Adrenal gland (tissue), 12 donors: ENCODE results near the gene CDKN1A. TPM values are rescaled to one million over a fixed set of nuclear protein-coding genes. Genes with fewer than 3 reads are reported as not detected.

Source experiments
- DNase-seq, 7 donors: peaks; one replicate each; pipeline ENCODE4 v3.0.0-alpha.2; 2019 to 2020
- H3K27ac ChIP-seq, 5 donors: fragments of 200-600 bp; sonication (generic) in 4 of 5; 1 replicate in 3 of 5; 2 replicates in 2 of 5; pipeline versions ENCODE4 v1.5.1 to v1.8.0; 2016 to 2020; ENCODE audit warnings: mild to moderate bottlenecking in 1 of 5
- H3K27me3 ChIP-seq: fragments of 200-600 bp; 2 replicates; pipeline ENCODE4 v1.8.0; 2021
- H3K36me3 ChIP-seq, 2 donors: fragments of 200-600 bp; replicated peaks in 1 of 2; 1 replicate in 1 of 2; 2 replicates in 1 of 2; pipeline versions ENCODE4 v1.5.1 to v1.8.0; 2018 to 2022
- H3K4me1 ChIP-seq, 2 donors: fragments of 200-600 bp; replicated peaks in 1 of 2; 1 replicate in 1 of 2; 2 replicates in 1 of 2; pipeline versions ENCODE4 v1.5.1 to v1.8.0; 2018 to 2021
- H3K4me3 ChIP-seq, 4 donors: fragments of 200-600 bp; sonication (generic) in 3 of 4; one replicate each; pipeline ENCODE4 v1.5.1; 2016 to 2018
- H3K9me3 ChIP-seq, 3 donors: fragments of 200-600 bp; sonication (generic) in 1 of 3; replicated peaks in 1 of 3; 1 replicate in 2 of 3; 2 replicates in 1 of 3; pipeline versions ENCODE4 v1.5.1 to v1.8.0; 2016 to 2021
- POLR2A ChIP-seq, 2 donors: fragments of 450-650 bp; IDR thresholded peaks; one replicate each; pipeline ENCODE4 v1.6.1; 2017; ENCODE audit warnings: antibody characterized with exemption in 2 of 2, mild to moderate bottlenecking in 2 of 2, moderate library complexity in 1 of 2
- WGBS, 4 donors: extraction: QIAGEN DNeasy Blood & Tissue Kit in 2 of 4; methylation state at CpG; one replicate each; pipeline versions ENCODE4 v1.1.5 to v1.1.7; 2013 to 2017; 5-methylcytosine and 5-hydroxymethylcytosine counted together
- intact Hi-C, 2 donors: fragments of 100-400 bp; cut with DNase I; formaldehyde crosslinking; loops; one replicate each; pipeline versions ENCODE4 v1.14.1 to v1.15.0; 2022 to 2023
- polyA plus RNA-seq, 3 donors: library from polyadenylated mRNA; stranded (reverse); fragments of 200-250 nt in 2 of 3; fragments of 350-450 nt in 1 of 3; fragmentation: Illumina TruSeq in 1 of 3; extraction: RNeasy Lipid Tissue Mini Kit (QIAGEN cat#74804) in 1 of 3; gene quantifications; one replicate each; pipeline ENCODE4 v1.2.3, GENCODE V29; 2013 to 2014
- total RNA-seq, 9 donors: library from RNA; depleted of rRNA in 4 of 9; stranded (reverse); fragments of >200 nt in 4 of 9; fragments of 120-200 nt in 1 of 9; fragmentation: NEBNext Ultra II Directional in 1 of 9; extraction: Animal tissue kit (Norgen Biotek cat#: 25700) in 1 of 9; gene quantifications; one replicate each; pipeline versions ENCODE4 v1.1.0 to v1.2.4, GENCODE V29; 2013 to 2023
- TF ChIP-seq, protein P1 (sequence below), 6 experiments: fragments of 450-650 bp in 4 of 6; fragments of 200-600 bp in 2 of 6; sonication (generic) in 1 of 6; IDR thresholded peaks; 1 replicate in 5 of 6; 2 replicates in 1 of 6; pipeline versions ENCODE4 v1.5.1 to v1.8.0; 2016 to 2021; ENCODE audit warnings: antibody characterized with exemption in 6 of 6, mild to moderate bottlenecking in 2 of 6, moderate library complexity in 1 of 6
- donor health status: healthy with polysubstance abuse.
- donor health status: Bipolar disorder and iron deficiency.
- donor health status: DM: yes; HTN: yes; CAD: no.
- donor health status: DM: no; HTN: no; CAD: no.
- donor health status: DM: no; HTN: no; CAD: no.
- donor health status: DM: yes; HTN: yes; CAD: no.

CDKN1A gene
- total and polyA plus RNA-seq, 12 donors: 18.8 to 154 (median 67.3) TPM

DNA sequence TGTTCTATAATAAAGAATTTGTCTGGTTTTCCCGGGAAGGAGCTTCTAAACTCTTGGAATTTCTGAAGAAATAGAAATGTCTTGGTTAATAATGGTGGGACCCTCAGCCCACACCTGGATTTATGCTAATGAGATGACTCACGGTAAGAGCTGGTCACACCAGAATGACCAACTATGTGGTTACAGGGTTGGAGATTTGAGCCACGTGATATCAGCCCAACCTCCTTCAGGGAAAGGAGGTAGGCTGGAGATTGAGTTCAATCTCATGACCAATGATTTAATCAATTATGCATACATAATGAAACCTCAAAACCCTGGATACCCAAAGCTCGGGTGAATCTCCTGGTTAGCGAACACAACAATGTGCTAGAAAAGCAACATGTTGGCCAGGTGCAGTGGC is 22.1 kb upstream of the CDKN1A start:
- TF ChIP-seq, protein P1, sequence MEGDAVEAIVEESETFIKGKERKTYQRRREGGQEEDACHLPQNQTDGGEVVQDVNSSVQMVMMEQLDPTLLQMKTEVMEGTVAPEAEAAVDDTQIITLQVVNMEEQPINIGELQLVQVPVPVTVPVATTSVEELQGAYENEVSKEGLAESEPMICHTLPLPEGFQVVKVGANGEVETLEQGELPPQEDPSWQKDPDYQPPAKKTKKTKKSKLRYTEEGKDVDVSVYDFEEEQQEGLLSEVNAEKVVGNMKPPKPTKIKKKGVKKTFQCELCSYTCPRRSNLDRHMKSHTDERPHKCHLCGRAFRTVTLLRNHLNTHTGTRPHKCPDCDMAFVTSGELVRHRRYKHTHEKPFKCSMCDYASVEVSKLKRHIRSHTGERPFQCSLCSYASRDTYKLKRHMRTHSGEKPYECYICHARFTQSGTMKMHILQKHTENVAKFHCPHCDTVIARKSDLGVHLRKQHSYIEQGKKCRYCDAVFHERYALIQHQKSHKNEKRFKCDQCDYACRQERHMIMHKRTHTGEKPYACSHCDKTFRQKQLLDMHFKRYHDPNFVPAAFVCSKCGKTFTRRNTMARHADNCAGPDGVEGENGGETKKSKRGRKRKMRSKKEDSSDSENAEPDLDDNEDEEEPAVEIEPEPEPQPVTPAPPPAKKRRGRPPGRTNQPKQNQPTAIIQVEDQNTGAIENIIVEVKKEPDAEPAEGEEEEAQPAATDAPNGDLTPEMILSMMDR (IDR thresholded peaks at IDR 0.05): no peak
- TF ChIP-seq POLR2A (IDR thresholded peaks at IDR 0.05): no peak
- Histone ChIP-seq H3K27me3 (no peaks in the 10 kb centered on the region), H3K27ac (no peak overlapping the region), H3K9me3 (no peaks in the 10 kb centered on the region), H3K36me3 (no peaks in the 10 kb centered on the region), H3K4me3 (no peak overlapping the region), H3K4me1 (peaks cover 0 to 10% of the 10 kb centered on the region in 2 donors)
- 57 to 89% (median 78%) methylated on average over 3 to 5 of the region's 5 CpGs for WGBS, 4 donors
- intact Hi-C loops: no loop called here
- DNase-seq: no peak

DNA sequence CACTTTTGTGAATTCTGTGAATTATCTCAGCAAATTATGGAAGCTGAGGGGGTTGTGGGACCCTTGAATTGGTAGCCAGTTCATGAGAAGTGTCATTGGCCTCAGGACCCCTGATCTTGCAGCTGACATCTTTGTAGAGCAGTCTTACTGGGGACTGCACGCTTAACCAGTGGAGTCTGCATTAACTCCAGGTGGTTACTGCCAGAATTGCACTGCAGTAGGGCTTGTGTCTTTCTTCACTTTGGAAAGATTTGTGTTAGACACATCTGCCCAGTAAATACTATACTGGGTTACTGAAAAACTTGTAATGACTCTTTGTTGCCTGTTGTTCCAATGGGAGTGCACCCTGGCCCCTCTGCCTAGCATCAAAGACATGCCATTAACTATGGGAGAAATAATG is 21.2 kb upstream of the CDKN1A start:
- intact Hi-C loops: no loop called here
- H3K27ac ChIP-seq: no peak overlapping the region
- no peaks in the 10 kb centered on the region for H3K9me3 ChIP-seq
- no peaks in the 10 kb centered on the region for H3K27me3 ChIP-seq
- H3K4me1 ChIP-seq: peaks cover 0 to 10% of the 10 kb centered on the region in 2 donors
- 92 to 100% (median 99%) methylated on average over 1 of the region's 1 CpG for WGBS, 4 donors
- TF ChIP-seq POLR2A (IDR thresholded peaks at IDR 0.05): no peak
- TF ChIP-seq, protein P1 (IDR thresholded peaks at IDR 0.05): no peak
- H3K36me3 ChIP-seq: no peaks in the 10 kb centered on the region
- DNase-seq: no peak
- H3K4me3 ChIP-seq: no peak overlapping the region

DNA sequence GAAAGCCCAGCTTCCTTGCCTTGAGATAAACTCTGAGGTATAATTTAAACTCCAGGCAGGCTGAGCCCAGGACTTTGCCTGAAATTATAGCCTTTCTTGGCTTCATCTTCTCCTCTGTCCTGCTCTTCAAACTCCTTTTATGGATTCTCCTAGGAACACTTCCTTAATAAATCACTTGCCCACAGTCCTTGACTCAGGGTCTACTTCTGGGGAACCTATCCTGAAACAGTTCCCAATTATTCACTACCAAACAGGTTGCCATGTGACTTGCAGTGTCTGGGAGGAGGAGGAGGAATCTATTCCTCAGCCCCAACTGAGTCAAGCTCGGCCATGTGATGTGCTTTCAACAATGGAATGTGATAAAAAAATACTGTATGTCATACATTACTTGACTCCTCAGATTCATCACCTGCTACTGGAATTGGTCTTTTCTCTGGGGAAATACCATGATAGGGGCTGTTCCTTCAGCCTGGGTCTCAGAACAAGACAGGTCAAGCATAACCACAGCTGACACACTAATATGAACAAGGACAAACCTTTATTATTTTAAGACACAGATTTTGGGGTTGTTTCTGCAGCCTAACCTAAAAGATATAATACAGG is 20.5 kb upstream of the CDKN1A start:
- intact Hi-C loops: no loop called here
- no peak overlapping the region for H3K27ac ChIP-seq
- no peaks in the 10 kb centered on the region for H3K9me3 ChIP-seq
- peaks cover 0 to 10% of the 10 kb centered on the region in 2 donors for H3K4me1 ChIP-seq
- H3K4me3 ChIP-seq: no peak overlapping the region
- H3K27me3 ChIP-seq: no peaks in the 10 kb centered on the region
- peak in 3 of 7 donors; percentile 39 to 54 (median 51) for DNase-seq
- H3K36me3 ChIP-seq: no peaks in the 10 kb centered on the region
- TF ChIP-seq, protein P1 (IDR thresholded peaks at IDR 0.05): no peak
- TF ChIP-seq POLR2A (IDR thresholded peaks at IDR 0.05): no peak
- 27 to 80% (median 41%) methylated on average over 1 of the region's 1 CpG for WGBS, 4 donors

DNA sequence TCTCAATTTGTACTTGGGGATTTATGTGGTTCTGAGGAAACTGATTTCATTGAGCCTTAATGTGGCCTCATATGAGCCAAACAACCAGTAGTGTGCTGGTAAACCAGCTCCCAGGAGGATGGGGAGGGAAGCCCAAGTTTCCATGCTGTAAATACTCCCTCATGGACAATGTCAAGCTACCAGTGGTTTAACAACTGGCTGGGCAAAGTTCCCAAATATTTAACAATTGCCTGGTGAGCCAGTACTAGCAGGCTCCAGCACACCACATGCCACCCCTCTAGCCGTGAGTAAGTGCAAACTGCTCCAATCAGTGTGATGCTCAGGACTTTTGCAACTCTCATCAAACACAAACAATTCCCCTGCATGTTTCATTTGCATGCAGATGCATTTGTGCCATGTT is 19.2 kb upstream of the CDKN1A start:
- WGBS, 4 donors: 75 to 93% (median 84%) methylated on average over 1 of the region's 1 CpG
- no peak overlapping the region for H3K4me3 ChIP-seq
- H3K27ac ChIP-seq: no peak overlapping the region
- H3K4me1 ChIP-seq: peaks cover 0 to 10% of the 10 kb centered on the region in 2 donors
- DNase-seq: no peak
- no peaks in the 10 kb centered on the region for H3K36me3 ChIP-seq
- intact Hi-C loops: no loop called here
- no peaks in the 10 kb centered on the region for H3K9me3 ChIP-seq
- no peaks in the 10 kb centered on the region for H3K27me3 ChIP-seq
- no peak for TF ChIP-seq POLR2A (IDR thresholded peaks at IDR 0.05)
- TF ChIP-seq, protein P1 (IDR thresholded peaks at IDR 0.05): no peak
